ENCODE measurements around the gene FAM81A.
"Not testable (repeated sequence)": the region's sequence is repeated elsewhere in the genome, so short reads cannot be mapped to it uniquely, and the experiment has no call there.

The FAM81A gene

DNA sequence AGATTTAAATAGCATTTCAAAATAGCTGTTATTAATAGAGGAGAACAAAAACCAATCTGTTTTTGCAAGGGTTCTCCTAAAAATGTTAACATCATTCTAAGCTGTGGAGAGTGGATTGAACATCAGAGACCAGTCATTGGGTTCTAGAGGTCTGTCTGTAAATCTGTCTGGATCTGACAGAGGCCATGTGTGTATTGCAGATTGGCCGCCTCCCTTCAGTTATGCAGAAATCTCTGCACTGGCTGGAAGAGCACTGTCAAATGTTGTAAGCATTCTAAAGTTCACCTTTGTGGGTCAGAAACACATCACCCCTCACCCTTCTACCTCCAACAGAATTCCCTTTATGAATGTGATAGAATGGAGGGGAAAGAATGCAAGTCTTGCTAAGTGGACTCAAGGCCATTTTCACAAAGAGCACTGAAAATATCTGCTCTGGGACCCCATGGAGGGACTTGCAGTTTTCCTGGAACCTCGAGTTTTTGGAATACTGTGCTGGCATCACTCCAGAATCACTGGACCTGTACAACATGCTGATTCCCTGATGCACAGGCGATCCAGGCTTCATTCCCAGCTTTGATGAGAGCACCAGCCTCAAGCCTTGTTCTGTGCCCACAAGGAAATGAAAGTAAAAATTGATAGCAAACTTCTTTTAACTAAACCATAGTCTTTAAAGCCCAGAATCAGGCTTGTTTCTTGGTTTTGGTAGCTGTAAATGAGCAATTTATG is 8.4 kb downstream of the FAM81A start:
- Histone ChIP-seq H3K9ac (ENCODE audit: low read length in 2 of 2) (no peak overlapping the region), H3K27me3 (ENCODE audit: control insufficient read depth in 1 of 2, insufficient read depth in 2 of 2, low read length in 2 of 2) (no peaks in the 10 kb centered on the region), H3K4me3 (ENCODE audit: low read length in 2 of 2) (no peak overlapping the region), H3K9me3 (ENCODE audit: control insufficient read depth in 2 of 2, low read length in 2 of 2) (no peaks in the 10 kb centered on the region), H3K4me1 (ENCODE audit: control insufficient read depth, insufficient read depth, low read length) (no peaks in the 10 kb centered on the region), H3K27ac (ENCODE audit: low read length) (no peak overlapping the region), H3K36me3 (ENCODE audit: control insufficient read depth in 2 of 2, insufficient read depth in 2 of 2, low read length in 2 of 2) (no peaks in the 10 kb centered on the region)

DNA sequence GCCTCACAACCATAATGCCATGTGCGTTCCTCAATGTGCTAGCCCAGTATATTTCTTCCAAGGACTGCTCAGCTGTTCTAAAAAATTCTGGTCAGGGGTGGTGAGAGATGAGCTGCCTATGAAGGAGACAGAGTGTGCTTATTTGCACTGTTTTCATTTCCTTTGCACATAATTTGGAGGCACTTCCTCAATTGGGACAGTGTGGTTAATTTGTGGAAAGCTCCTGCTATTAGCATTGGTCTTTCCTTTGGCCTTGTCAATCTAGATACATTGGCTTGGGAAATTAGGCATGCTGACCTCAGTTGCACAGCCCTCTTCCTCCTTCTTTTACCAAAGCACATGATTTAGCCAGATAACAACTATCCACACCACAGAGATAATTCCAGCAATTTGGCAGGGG is 9.4 kb downstream of the FAM81A start:
- Histone ChIP-seq H3K9ac (ENCODE audit: low read length in 2 of 2) (no peak overlapping the region), H3K4me1 (ENCODE audit: control insufficient read depth, insufficient read depth, low read length) (no peaks in the 10 kb centered on the region), H3K27ac (ENCODE audit: low read length) (no peak overlapping the region), H3K36me3 (ENCODE audit: control insufficient read depth in 2 of 2, insufficient read depth in 2 of 2, low read length in 2 of 2) (no peaks in the 10 kb centered on the region), H3K4me3 (ENCODE audit: low read length in 2 of 2) (no peak overlapping the region), H3K9me3 (ENCODE audit: control insufficient read depth in 2 of 2, low read length in 2 of 2) (no peaks in the 10 kb centered on the region), H3K27me3 (ENCODE audit: control insufficient read depth in 1 of 2, insufficient read depth in 2 of 2, low read length in 2 of 2) (no peaks in the 10 kb centered on the region)

DNA sequence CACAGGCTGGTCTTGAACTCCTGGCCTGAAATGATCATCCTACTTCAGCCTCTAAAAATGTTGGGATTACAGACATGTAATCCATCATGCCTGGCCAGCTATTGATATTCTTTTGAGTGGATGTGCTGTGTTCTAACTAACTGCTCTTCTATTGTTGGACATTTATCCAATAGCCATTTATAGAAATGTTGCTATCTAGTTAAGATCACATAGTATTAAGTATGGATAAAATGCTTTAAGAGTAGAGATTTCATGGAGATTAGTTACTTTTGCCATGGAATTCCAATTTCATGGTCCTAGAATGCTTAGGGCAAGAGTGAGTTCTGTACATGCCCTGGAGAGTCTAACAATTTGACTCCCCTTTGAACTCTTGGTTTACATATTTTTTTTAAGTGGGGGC is 10.9 kb downstream of the FAM81A start:
- Histone ChIP-seq H3K27me3 (ENCODE audit: control insufficient read depth in 1 of 2, insufficient read depth in 2 of 2, low read length in 2 of 2) (no peaks in the 10 kb centered on the region), H3K9me3 (ENCODE audit: control insufficient read depth in 2 of 2, low read length in 2 of 2) (no peaks in the 10 kb centered on the region), H3K4me1 (ENCODE audit: control insufficient read depth, insufficient read depth, low read length) (no peaks in the 10 kb centered on the region), H3K27ac (ENCODE audit: low read length) (no peak overlapping the region), H3K36me3 (ENCODE audit: control insufficient read depth in 2 of 2, insufficient read depth in 2 of 2, low read length in 2 of 2) (no peaks in the 10 kb centered on the region), H3K9ac (ENCODE audit: low read length in 2 of 2) (no peak overlapping the region), H3K4me3 (ENCODE audit: low read length in 2 of 2) (no peak overlapping the region)

DNA sequence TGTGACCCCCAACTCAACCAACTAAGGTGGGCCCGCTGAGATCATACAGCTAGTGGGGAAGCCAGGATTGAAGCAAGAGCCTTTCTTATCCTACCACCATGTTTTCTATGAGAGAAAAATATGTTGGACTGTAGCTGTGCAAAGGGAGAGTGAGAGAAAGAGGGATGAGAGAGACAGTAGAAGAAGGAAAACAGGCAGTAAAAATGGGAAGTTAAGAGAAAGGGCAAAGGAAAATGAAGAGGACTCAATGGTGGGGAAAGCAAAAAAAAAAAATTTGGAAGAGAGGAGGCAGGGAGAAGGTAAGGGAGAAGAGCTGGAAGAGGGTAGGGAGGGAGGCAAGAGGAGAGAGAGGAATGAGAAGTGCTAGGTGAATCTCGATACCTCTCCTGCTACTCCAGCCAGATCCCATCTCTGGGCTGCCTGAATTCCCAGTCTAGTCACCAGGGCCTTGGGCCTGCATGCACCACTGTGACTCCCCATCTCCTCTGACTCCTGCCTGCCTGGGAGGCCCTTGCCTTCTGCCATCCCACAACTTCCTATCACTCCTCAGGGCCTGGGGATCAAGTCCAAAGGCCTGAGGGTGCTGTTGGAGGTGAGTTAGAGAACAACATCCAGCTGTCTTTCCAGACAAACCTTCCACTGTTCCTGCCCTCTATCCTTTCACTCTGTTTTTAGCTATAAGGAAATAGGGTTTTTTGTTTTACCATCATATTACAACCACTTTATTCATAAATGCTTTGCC is 15.7 kb downstream of the FAM81A start:
- H3K27ac ChIP-seq (ENCODE audit: low read length): no peak overlapping the region
- H3K4me3 ChIP-seq (ENCODE audit: low read length in 2 of 2): no peak overlapping the region

DNA sequence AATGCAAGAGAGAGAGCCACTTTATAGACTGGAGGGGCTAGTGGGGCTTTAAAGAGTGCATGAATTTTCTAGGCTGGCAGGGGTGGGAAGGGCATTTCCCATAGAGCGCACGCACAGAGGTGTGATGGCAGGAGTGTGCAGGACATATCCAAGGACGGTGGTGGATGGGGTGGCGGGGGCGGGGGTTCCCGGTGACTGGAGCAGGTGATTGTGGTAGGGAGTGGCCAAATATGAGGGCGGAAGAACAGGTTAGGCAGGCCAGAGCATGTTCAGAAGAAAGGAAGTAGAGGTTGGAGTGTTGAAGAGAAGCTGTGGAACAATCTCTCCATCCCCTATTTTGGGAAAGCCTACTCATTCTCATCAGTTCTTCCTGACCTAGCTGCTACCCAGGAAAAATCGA is 18.1 kb downstream of the FAM81A start:
- H3K4me3 ChIP-seq (ENCODE audit: low read length in 2 of 2): no peak overlapping the region
- H3K4me1 ChIP-seq (ENCODE audit: control insufficient read depth, insufficient read depth, low read length): no peaks in the 10 kb centered on the region
- H3K9ac ChIP-seq (ENCODE audit: low read length in 2 of 2): no peak overlapping the region
- no peaks in the 10 kb centered on the region for H3K27me3 ChIP-seq (ENCODE audit: control insufficient read depth in 1 of 2, insufficient read depth in 2 of 2, low read length in 2 of 2)
- H3K27ac ChIP-seq (ENCODE audit: low read length): no peak overlapping the region
- H3K36me3 ChIP-seq (ENCODE audit: control insufficient read depth in 2 of 2, insufficient read depth in 2 of 2, low read length in 2 of 2): no peaks in the 10 kb centered on the region
- no peaks in the 10 kb centered on the region for H3K9me3 ChIP-seq (ENCODE audit: control insufficient read depth in 2 of 2, low read length in 2 of 2)

More for the DNA sequence above, 15.7 kb downstream of the FAM81A start:
- Histone ChIP-seq H3K36me3 (ENCODE audit: control insufficient read depth in 2 of 2, insufficient read depth in 2 of 2, low read length in 2 of 2) (no peaks in the 10 kb centered on the region), H3K9ac (ENCODE audit: low read length in 2 of 2) (no peak overlapping the region), H3K9me3 (ENCODE audit: control insufficient read depth in 2 of 2, low read length in 2 of 2) (no peaks in the 10 kb centered on the region), H3K4me1 (ENCODE audit: control insufficient read depth, insufficient read depth, low read length) (no peaks in the 10 kb centered on the region), H3K27me3 (ENCODE audit: control insufficient read depth in 1 of 2, insufficient read depth in 2 of 2, low read length in 2 of 2) (no peaks in the 10 kb centered on the region)

DNA sequence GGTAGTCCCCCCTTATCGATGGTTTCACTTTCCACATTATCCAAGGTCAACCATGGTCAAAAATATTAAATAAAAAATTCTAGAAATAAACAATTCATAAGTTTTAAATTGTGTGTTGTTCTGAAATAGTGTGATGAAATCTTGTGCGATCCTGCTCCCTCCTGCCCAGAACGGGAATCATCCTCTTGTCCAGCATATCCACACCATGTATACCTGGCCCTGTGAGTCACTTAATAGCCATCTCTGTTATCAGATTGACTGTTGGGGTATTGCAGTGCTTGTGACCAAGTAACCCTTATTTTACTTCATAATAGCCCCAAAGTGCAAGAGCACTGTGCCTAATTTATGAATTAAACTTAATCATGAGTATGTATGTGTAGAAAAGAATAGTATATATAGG is 19.1 kb downstream of the FAM81A start:
- H3K27ac ChIP-seq (ENCODE audit: low read length): no peak overlapping the region
- H3K9me3 ChIP-seq (ENCODE audit: control insufficient read depth in 2 of 2, low read length in 2 of 2): no peaks in the 10 kb centered on the region
- H3K36me3 ChIP-seq (ENCODE audit: control insufficient read depth in 2 of 2, insufficient read depth in 2 of 2, low read length in 2 of 2): no peaks in the 10 kb centered on the region
- H3K4me3 ChIP-seq (ENCODE audit: low read length in 2 of 2): no peak overlapping the region
- no peaks in the 10 kb centered on the region for H3K27me3 ChIP-seq (ENCODE audit: control insufficient read depth in 1 of 2, insufficient read depth in 2 of 2, low read length in 2 of 2)
- no peak overlapping the region for H3K9ac ChIP-seq (ENCODE audit: low read length in 2 of 2)
- no peaks in the 10 kb centered on the region for H3K4me1 ChIP-seq (ENCODE audit: control insufficient read depth, insufficient read depth, low read length)

DNA sequence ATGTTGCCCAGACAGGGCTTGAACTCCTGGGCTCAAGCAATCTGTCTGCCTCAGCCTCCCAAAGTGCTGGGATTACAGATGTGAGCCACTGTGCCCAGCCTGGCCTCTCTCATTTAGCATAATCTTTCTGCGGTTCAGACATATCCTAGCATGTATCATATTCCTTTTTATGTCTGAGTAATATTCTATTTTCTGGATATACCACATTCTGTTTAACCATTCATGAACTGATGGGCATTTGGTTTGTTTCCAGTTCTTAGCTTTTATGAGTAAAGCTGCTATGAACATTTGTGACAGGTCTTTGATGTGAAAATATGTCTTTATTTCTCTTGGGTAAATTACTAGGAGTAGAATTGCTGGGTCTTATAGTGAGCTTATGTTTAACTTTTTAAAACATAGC is 23.5 kb downstream of the FAM81A start:
- no peaks in the 10 kb centered on the region for H3K27me3 ChIP-seq (ENCODE audit: control insufficient read depth in 1 of 2, insufficient read depth in 2 of 2, low read length in 2 of 2)
- H3K27ac ChIP-seq (ENCODE audit: low read length): no peak overlapping the region
- no peaks in the 10 kb centered on the region for H3K4me1 ChIP-seq (ENCODE audit: control insufficient read depth, insufficient read depth, low read length)
- no peak overlapping the region for H3K4me3 ChIP-seq (ENCODE audit: low read length in 2 of 2)
- H3K9ac ChIP-seq (ENCODE audit: low read length in 2 of 2): no peak overlapping the region
- no peaks in the 10 kb centered on the region for H3K36me3 ChIP-seq (ENCODE audit: control insufficient read depth in 2 of 2, insufficient read depth in 2 of 2, low read length in 2 of 2)
- no peaks in the 10 kb centered on the region for H3K9me3 ChIP-seq (ENCODE audit: control insufficient read depth in 2 of 2, low read length in 2 of 2)

DNA sequence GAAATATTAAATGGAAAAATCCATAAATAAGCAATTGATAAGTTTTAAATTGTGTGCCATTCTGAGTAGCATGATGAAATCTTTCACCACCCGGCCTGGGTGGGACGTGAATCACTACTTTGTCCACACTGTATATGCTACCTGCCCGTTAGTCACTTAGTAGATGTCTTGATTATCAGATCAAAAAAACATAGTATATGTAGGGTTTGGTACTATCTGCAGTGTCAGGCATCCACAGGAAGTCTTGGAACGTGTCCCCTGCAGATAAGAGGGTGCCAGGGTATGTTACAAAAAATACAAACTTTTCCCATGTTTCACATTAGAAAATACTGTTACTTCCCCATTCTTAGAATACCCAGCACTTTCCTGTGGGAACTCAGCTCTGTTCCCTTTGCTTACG is 35.2 kb downstream of the FAM81A start:
- Histone ChIP-seq H3K9me3 (ENCODE audit: control insufficient read depth in 2 of 2, low read length in 2 of 2) (no peaks in the 10 kb centered on the region), H3K4me3 (ENCODE audit: low read length in 2 of 2) (no peak overlapping the region), H3K4me1 (ENCODE audit: control insufficient read depth, insufficient read depth, low read length) (no peaks in the 10 kb centered on the region)

GRCh38 chr15:59475161-59475560 is 37.2 kb downstream of the FAM81A start:
- H3K27me3 ChIP-seq (ENCODE audit: control insufficient read depth in 1 of 2, insufficient read depth in 2 of 2, low read length in 2 of 2); H3K9ac ChIP-seq (ENCODE audit: low read length in 2 of 2); H3K4me3 ChIP-seq (ENCODE audit: low read length in 2 of 2); H3K9me3 ChIP-seq (ENCODE audit: control insufficient read depth in 2 of 2, low read length in 2 of 2); H3K4me1 ChIP-seq (ENCODE audit: control insufficient read depth, insufficient read depth, low read length); H3K36me3 ChIP-seq (ENCODE audit: control insufficient read depth in 2 of 2, insufficient read depth in 2 of 2, low read length in 2 of 2); H3K27ac ChIP-seq (ENCODE audit: low read length): not testable (repeated sequence)

More for the DNA sequence above, 35.2 kb downstream of the FAM81A start:
- Histone ChIP-seq H3K36me3 (ENCODE audit: control insufficient read depth in 2 of 2, insufficient read depth in 2 of 2, low read length in 2 of 2) (no peaks in the 10 kb centered on the region), H3K27ac (ENCODE audit: low read length) (no peak overlapping the region), H3K9ac (ENCODE audit: low read length in 2 of 2) (no peak overlapping the region), H3K27me3 (ENCODE audit: control insufficient read depth in 1 of 2, insufficient read depth in 2 of 2, low read length in 2 of 2) (no peaks in the 10 kb centered on the region)

DNA sequence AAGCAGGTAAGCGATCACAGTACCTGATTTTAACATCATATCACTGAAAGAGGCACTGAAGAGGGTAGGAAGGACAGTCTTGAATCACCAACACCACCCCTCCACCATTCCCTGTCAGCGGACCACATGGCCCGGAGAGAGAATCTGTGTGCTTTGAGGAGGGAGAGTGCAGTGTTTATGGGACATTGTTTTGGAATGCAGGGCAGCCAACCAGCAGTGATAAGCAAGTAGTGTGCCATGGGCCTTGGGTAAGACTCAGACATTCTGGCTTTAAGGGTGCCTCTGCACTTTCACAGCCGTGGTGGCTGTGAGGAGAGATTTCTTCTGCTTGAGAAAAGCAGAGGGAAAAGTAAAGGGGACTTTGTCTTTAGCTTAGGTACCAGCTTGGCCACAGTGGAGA is 46.4 kb downstream of the FAM81A start:
- Histone ChIP-seq H3K4me3 (ENCODE audit: low read length in 2 of 2) (no peak overlapping the region), H3K9me3 (ENCODE audit: control insufficient read depth in 2 of 2, low read length in 2 of 2) (no peaks in the 10 kb centered on the region), H3K9ac (ENCODE audit: low read length in 2 of 2) (no peak overlapping the region), H3K27me3 (ENCODE audit: control insufficient read depth in 1 of 2, insufficient read depth in 2 of 2, low read length in 2 of 2) (no peaks in the 10 kb centered on the region), H3K4me1 (ENCODE audit: control insufficient read depth, insufficient read depth, low read length) (no peaks in the 10 kb centered on the region), H3K36me3 (ENCODE audit: control insufficient read depth in 2 of 2, insufficient read depth in 2 of 2, low read length in 2 of 2) (no peaks in the 10 kb centered on the region), H3K27ac (ENCODE audit: low read length) (no peak overlapping the region)

DNA sequence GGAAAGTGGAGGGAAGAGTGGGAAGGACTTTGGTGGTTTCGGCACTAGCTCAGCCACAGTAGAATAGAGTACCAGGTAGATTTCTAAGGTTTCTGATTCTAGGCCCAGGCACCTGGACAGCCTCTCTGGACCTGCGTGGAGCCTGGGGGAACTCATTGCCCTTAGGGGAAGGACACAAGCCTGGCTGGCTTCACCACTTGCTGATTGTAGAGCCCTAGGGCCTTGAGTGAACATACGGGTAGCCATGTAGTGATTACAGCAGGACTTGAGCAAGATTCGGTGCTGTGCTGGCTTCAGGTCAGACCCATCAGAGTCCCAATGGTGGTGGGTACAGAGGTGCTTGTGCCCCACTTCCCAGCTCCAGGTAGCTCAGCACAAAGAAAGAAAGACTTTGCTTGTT is 47.0 kb downstream of the FAM81A start:
- Histone ChIP-seq H3K4me3 (ENCODE audit: low read length in 2 of 2) (no peak overlapping the region), H3K4me1 (ENCODE audit: control insufficient read depth, insufficient read depth, low read length) (no peaks in the 10 kb centered on the region), H3K9ac (ENCODE audit: low read length in 2 of 2) (no peak overlapping the region), H3K9me3 (ENCODE audit: control insufficient read depth in 2 of 2, low read length in 2 of 2) (no peaks in the 10 kb centered on the region), H3K27me3 (ENCODE audit: control insufficient read depth in 1 of 2, insufficient read depth in 2 of 2, low read length in 2 of 2) (no peaks in the 10 kb centered on the region), H3K36me3 (ENCODE audit: control insufficient read depth in 2 of 2, insufficient read depth in 2 of 2, low read length in 2 of 2) (no peaks in the 10 kb centered on the region), H3K27ac (ENCODE audit: low read length) (no peak overlapping the region)
